ENCODE results near the gene AFP. TPM values are rescaled to one million over a fixed set of nuclear protein-coding genes. Genes with fewer than 3 reads are reported as not detected.

AFP gene
- total and polyA plus RNA-seq, 9 of the 15 experiments (the other 6 are each of a cell fraction or from before 2014, with no cell fraction given): 0.47 to 6.2 (median 3.0) TPM

- no peak within 1 kb of the TSS for H3K4me3 ChIP-seq
- in situ Hi-C loops (cut with MboI): no loop called here
Observed at GRCh38 chr4:73404042-73404441, 32.0 kb upstream of the AFP start, which contains the start of gene ALB. TSS of gene ALB (plus strand) at chr4:73404287. CDS start at chr4:73404328, 41 bp downstream.

GRCh38 chr4:73404457-73404856 lies 31.6 kb upstream of the AFP start:
- in situ Hi-C loops (cut with MboI): no loop called here
- DNase-seq (ENCODE audit: extremely low read depth in 1 of 4, low spot score in 3 of 4): no peak
- POLR2A ChIA-PET: no interaction called here

More at GRCh38 chr4:73404042-73404441, 32.0 kb upstream of the AFP start, which contains the start of gene ALB:
- TF ChIP-seq FOXO4 (CRISPR knock-in tag; IDR thresholded peaks at IDR 0.05) (no peak), NR4A1 (CRISPR knock-in tag; IDR thresholded peaks at IDR 0.05) (no peak), NR4A1 (tag; IDR thresholded peaks at IDR 0.05) (no peak)
- no TSS peak for BruUV-seq (replicated peaks)
- Histone ChIP-seq H2AFZ (ENCODE audit: low read depth, low read length) (no peak within 1 kb of the TSS), H3K9me3 (replicated peaks; ENCODE audit: control insufficient read depth, insufficient read depth, low read depth, low read length) (no peaks in the 10 kb centered on the region), H3K9me1 (ENCODE audit: control insufficient read depth, insufficient read depth, low read length) (no peaks in the 10 kb centered on the region), H3K36me3 (ENCODE audit: control insufficient read depth, insufficient read depth, low read length) (no peaks in the 10 kb centered on the region), H4K20me1 (replicated peaks; ENCODE audit: control insufficient read depth, insufficient read depth, low read length) (no peaks in the 10 kb centered on the region), H3K27me3 (ENCODE audit: control insufficient read depth in 2 of 2, insufficient read depth in 2 of 2, low read length in 2 of 2) (no peaks in the 10 kb centered on the region), H3K27ac (ENCODE audit: extremely low read depth, low read depth, low read length) (no peak within 1 kb of the TSS), H3K9ac (ENCODE audit: insufficient read depth in 1 of 2, low read depth in 2 of 2, low read length in 2 of 2) (no peak within 1 kb of the TSS), H3K4me2 (ENCODE audit: insufficient read depth, low read length) (no peak within 1 kb of the TSS), H3K4me1 (replicated peaks in 1 of 2; ENCODE audit: control insufficient read depth in 2 of 2, insufficient read depth in 2 of 2, low read length in 2 of 2) (no peaks in the 10 kb centered on the region), H3K79me2 (ENCODE audit: control insufficient read depth, insufficient read depth, low read length) (no peaks in the 10 kb centered on the region)
- ATAC-seq (no peak), DNase-seq (ENCODE audit: extremely low read depth in 1 of 4, low spot score in 3 of 4) (no peak), FAIRE-seq (no peak)
- POLR2A ChIA-PET: no interaction called here
- 42% methylated on average over 7 of the region's 7 CpGs for WGBS (ENCODE audit: insufficient coverage, low coverage, missing lambda C conversion rate)
- intact Hi-C loops (cut with micrococcal nuclease): no loop called here
- CTCF ChIA-PET (ENCODE audit: low intra/inter-chr PET ratio): no interaction called here

More at GRCh38 chr4:73404457-73404856, 31.6 kb upstream of the AFP start:
- intact Hi-C loops (cut with micrococcal nuclease): no loop called here
- no peaks in the 10 kb centered on the region for H3K9me3 ChIP-seq (replicated peaks; ENCODE audit: control insufficient read depth, insufficient read depth, low read depth, low read length)
- H3K4me2 ChIP-seq (ENCODE audit: insufficient read depth, low read length): no peak overlapping the region
- WGBS (ENCODE audit: insufficient coverage, low coverage, missing lambda C conversion rate): 80% methylated on average over 1 of the region's 1 CpG
- H3K9ac ChIP-seq (ENCODE audit: insufficient read depth in 1 of 2, low read depth in 2 of 2, low read length in 2 of 2): no peak overlapping the region
- no peak overlapping the region for H3K27ac ChIP-seq (ENCODE audit: extremely low read depth, low read depth, low read length)
- no peak for FAIRE-seq
- no peak overlapping the region for H2AFZ ChIP-seq (ENCODE audit: low read depth, low read length)
- TF ChIP-seq KAT7 (CRISPR knock-in tag; IDR thresholded peaks at IDR 0.05; ENCODE audit: borderline replicate concordance) (no peak), POLR2AphosphoS2 (IDR thresholded peaks at IDR 0.05; ENCODE audit: low read length) (no peak), MCM3 (IDR thresholded peaks at IDR 0.05) (no peak), PURB (CRISPR knock-in tag; IDR thresholded peaks at IDR 0.05; ENCODE audit: low read depth) (no peak)
- H3K9me1 ChIP-seq (ENCODE audit: control insufficient read depth, insufficient read depth, low read length): no peaks in the 10 kb centered on the region
- CTCF ChIA-PET (ENCODE audit: low intra/inter-chr PET ratio): no interaction called here
- no peaks in the 10 kb centered on the region for H3K79me2 ChIP-seq (ENCODE audit: control insufficient read depth, insufficient read depth, low read length)
- ATAC-seq: no peak
- no TSS peak for BruUV-seq (replicated peaks)
- H3K36me3 ChIP-seq (ENCODE audit: control insufficient read depth, insufficient read depth, low read length): no peaks in the 10 kb centered on the region
- no peaks in the 10 kb centered on the region for H3K4me1 ChIP-seq (replicated peaks in 1 of 2; ENCODE audit: control insufficient read depth in 2 of 2, insufficient read depth in 2 of 2, low read length in 2 of 2)
- H3K27me3 ChIP-seq (ENCODE audit: control insufficient read depth in 2 of 2, insufficient read depth in 2 of 2, low read length in 2 of 2): no peaks in the 10 kb centered on the region
- no peak overlapping the region for H3K4me3 ChIP-seq
- no peaks in the 10 kb centered on the region for H4K20me1 ChIP-seq (replicated peaks; ENCODE audit: control insufficient read depth, insufficient read depth, low read length)
